GM18868 (cell line): ENCODE data around the gene CHST7.

Experiments
- ATAC-seq: cut with Tn5 transposase; IDR thresholded peaks from one replicate; pipeline ENCODE4 v1.9.1; 2021; ENCODE audit warnings: mild to moderate bottlenecking, moderate library complexity; ENCODE audit not compliant: unreplicated experiment

Gene CHST7

DNA sequence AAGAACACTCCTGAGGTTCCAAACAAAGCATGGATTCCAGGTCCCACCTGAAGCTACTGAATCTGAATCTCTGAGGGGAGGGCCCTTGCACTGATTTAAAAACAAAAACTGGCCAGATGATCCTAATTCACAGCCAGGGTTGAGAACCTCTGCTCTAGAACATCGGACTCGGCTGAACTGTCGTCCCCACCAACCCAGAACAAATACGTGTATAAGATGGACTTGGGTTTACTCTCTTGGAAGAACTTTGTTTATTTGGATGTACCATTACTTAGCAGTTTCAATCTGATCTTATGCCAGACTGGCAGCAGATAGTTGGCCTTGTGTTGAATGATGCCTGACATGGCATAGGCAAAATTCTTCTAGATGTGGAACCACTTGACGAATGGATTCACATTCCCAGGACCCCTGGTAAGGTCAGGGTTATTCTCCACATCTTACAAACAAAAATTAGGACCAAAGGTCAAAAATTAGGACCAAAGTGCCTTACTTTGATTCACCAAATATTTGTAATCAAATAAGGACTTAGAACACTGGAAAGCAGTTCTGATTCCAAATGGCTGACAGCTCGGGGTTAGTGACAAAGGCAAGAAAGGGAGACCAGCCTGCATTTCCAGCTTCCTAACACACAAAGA is 29.0 kb downstream of the CHST7 start:
- ATAC-seq, result no peak

DNA sequence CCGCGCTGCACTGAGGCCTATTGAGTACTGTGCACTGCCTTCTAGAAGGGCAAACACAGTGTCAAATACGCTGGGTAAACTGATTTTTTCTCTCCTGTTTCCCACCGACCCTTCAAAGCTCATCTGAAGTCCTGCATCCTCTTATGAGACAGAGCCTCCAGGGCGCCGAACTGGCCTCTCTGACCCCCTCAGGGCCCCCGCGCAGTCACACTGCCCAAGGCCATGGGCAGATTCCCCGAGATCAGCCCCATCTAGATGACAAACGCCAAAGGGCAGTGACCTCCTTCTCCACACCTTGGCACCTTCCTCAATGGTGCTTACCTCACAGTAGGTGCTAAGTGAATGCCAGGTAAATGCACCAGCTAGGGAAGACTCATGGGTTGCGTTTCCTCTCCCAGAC is 34.4 kb downstream of the CHST7 start:
- no peak for ATAC-seq

DNA sequence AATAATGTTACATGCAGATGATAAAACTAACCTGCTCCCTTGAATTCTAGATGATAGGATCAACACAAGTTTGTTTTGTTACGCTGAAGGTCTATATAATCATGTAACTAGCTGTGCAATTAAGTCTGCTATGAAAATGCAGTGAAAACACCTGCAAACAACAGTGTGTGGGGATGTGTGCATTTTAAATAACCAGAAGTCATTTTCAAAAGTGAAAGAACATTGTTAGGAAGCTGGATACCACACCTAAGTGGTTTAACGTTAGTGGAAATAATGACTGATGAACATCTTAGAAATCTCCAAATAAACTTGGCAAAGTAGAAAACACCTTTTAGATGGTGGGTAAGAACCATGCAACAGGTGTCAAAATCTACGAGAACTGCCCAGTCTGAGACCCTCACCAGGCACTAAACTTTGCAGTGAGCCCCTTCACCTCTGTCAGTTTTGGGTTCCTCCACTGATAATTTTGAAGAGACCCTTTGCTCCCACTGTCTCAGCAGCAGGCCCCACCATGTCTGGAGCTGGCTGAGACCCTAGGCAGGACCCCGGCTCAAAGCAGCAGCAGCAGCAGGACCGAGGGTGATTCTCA is 36.6 kb downstream of the CHST7 start:
- ATAC-seq, result no peak

DNA sequence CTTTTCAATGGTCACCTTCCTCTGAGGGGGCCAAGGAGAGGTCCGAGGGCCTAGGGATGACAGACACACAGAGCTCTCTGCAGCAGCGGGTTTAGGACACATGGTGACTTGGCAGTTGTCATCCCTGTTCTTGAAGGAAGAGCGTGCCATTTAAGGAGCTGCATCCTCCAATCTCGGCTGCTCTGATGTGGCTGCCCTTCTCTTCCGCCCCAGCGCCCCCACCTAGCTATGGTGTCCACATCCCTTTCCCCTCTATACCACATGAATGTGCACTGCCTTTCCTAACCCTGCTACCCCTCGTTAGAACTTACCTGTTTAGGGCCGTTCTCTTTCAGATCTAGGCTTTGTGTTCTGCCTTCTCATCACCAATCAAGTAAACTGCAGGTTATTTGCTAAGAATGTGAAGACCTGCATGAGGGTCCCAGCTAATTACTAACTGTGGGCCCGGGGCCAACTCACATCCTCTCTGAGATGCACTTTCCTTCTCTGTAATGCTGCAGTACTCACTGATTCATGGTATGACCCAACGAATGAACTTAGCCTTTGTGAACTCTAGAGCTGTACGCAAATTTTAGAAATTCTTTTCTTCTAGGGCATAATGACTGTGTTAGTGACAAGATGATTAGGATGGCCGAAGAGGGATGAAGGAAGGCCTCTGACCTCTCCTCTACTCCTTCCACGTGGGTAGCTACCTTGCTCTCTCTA is 38.2 kb downstream of the CHST7 start:
- ATAC-seq, result no peak

DNA sequence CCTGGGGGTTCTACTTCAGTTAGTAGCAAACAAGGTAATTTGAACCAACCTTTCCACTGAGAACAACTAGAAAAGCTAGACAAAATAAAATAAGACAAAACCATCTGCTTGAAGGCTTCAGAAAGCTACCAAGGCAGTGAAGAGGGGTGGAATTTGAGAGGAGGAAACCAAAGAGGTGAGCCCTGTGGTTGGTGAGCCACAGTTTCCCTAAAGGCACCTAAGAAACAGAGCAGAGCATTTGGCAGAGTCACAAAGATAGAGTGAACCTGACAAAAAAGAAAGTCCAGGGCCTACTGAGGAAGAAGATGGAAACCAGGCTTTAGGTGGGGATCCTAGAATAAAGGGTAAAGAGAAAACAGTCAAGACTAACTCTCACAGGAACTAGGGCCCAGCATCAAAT is 44.3 kb downstream of the CHST7 start:
- no peak for ATAC-seq

DNA sequence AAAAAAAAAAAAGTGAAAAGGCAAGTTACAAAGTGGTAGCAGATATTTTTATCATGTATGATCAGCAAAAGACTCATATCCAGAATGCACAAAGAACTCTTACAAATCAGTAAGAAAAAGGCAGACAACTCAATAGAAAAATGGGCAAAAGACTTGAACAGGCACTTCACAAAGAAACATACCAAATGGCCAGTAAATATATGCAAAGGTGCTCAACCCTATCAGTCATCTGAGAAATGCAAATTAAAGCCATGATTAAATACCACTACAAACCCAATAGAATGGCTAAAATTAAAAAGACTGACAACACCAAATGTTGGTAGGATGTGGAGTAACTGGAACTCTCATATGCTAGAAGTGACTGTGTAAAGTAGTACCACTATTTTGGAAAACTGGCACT is 45.4 kb downstream of the CHST7 start:
- ATAC-seq, result no peak

DNA sequence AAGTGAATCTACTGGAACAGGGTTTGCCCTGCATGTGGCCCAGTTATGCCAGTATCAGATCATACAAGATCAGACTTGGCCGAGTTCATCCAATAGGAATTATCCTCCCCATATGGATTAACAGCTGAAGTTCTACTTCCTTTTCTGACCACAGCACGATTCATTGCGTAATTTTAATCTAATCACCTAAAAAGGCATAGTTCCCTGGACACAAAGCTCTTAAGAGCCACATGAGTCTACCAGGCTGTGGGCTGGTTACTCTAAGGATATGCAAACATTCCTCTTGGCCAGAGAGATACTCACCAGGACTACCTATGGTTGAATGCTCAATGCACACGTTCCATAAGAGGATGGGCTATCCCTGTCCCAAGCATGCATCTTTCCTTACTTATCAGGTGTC is 46.9 kb downstream of the CHST7 start:
- ATAC-seq, result no peak

DNA sequence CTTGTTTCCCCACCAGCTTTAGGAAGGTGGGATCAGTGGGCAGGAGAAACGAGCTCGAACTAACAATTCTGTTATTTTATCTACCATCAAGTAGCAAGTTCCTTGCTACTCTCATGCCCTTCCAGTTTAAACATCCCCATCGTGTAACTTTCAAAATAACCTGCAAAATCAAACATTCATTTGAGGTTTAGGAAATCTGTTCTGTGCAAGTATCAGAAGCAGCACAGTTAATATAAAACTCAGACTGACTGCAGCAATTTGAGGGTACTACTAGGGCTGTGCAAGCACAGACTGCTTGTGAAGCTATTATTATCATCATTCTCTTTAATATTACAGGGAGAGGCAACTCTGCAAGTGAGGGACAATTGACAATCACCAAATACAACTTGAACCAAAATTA is 48.0 kb downstream of the CHST7 start:
- ATAC-seq, result no peak

DNA sequence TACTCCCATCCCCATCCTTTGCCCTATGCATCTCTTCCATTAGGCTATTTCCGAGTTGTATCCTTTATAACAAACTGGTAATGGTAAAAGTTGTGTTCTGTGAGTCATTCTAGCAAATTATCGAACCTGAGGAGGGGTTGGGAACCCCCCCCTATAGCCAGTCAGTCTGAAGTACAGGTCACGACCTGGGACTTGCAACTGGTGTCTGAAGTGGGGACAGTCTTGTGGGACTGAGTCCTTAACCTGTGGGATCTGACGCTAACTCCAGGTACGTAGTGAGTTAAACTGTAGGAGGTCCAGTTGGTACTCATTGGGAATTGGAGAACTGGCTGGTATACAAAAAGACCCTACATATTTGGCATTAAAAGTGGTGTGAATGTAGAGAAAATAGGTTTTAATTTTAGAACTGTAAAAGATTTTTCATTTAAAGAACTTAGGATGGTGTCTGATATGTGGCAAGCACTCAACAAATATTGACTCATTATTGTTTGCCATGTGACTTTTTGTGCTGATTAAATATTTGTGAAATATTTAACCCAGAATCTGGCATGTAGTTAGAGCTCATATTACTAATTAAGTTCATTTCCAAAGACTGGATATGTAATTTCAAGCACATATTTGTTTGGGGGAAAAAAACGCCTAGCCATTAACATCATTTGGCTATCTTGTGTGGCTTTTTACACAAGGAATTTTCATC is 50.7 kb downstream of the CHST7 start:
- ATAC-seq, result no peak

DNA sequence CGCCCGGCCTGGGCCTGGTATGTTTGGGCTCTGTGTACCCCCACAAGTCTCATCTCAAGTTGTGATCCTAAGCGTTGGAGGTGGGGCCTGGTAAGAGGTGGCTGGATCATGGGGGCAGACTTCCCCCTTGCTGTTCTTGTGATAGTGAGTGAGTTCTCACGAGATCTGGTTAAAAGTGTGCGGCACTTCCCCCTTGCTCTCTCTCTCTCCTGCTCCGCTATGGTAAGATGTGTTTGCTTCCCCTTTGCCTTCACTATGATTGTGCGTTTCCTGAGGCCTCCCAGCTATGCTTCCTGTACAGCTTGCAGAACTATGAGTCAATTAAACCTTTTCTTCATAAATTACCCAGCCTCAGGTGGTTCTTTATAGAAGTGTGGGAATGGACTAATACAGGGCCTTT is 53.0 kb downstream of the CHST7 start:
- ATAC-seq, result no peak

DNA sequence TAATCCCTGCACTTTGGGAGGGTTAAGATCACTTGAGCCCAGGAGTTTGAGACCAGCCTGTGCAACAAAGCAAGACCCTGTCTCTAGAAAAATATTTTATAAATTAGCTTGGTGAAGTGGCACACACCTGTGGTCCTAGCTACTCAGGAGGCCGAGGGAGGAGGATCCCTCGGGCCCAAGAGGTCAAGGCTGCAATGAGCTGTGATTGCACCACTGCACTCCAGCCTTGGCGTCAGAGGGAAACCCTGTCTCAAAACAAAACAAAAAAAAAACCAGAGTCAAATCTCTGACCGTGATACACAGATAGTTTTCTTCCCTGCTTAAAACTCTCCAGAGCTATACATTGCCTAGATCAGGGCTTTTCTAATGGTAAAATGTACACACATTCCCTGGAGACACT is 53.5 kb downstream of the CHST7 start:
- ATAC-seq, result no peak

DNA sequence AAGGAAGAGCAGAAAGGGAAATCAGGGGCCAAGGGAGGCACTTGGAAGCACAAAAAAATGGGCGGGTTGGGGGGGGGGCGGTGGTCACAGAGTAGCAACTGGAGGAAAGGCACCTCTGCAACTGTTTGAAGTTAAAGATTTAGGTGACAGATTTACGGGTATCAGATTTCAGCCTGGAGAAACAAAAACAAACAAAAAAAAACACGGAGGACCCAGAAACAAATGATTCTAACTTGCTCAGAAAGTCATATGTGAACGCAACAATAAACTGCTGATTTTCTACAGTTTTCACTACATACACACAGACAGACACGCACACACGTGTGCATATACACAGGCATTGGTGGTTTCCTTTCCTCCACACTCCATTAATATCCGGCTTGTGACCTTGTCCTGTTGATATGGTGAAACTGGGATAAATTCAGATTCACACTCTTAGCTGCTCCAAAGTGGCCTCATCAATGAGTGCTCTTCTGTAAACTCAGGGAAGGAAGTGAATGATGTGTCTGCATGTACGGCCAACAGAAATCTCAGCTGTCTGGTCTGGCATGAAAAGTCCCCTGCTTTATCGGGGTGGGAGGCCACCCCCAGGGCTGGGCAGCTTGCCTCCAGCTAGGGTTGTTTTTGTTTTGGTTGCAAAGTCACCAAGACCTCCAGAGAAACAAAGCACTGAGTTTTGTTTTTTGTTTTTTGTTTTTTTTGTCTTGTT is 54.3 kb downstream of the CHST7 start:
- ATAC-seq, result peak; percentile 7

DNA sequence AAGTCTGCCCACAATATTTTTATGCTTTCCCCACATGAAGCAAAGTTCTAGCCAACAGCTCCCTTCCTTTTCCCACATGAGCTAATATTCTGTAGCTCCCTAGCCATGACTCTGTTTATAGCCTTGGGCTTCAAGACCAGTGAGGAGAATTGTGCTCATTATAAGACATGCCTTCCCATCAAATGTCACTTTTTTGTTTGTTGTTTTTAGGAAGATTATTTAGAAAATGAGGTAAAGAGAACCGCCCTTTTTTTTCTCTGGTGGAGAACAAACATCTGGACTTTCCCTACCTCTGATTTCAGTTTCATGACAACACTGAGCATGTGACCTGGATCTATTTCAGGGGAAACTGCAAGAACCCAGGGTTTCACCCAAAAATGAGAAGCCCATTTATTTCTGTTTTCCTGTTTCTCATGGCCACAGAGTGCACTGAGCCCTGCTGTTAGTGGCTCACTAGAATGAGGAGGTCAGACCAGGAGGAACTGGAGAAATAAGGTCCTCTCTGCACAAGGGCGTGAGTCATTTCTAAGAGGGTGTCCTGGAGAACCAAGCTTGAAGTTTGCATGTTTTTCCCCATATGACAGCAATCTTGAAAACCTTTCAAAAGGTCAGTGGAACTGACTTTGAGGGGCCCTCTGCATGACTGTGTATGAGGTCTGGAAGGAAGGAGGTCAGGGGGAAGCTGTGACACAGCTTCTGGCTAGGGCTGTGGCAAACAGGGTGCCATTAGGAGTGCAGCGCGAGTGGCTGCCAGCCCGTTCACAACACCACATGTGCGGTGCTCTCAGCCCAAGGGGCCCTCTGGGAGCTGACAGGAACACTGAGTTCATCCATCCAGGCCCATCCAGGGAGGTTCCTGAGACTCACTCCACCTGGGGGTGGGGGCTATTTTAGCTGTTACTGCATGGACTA is 55.2 kb downstream of the CHST7 start:
- ATAC-seq, result peak; percentile 91

DNA sequence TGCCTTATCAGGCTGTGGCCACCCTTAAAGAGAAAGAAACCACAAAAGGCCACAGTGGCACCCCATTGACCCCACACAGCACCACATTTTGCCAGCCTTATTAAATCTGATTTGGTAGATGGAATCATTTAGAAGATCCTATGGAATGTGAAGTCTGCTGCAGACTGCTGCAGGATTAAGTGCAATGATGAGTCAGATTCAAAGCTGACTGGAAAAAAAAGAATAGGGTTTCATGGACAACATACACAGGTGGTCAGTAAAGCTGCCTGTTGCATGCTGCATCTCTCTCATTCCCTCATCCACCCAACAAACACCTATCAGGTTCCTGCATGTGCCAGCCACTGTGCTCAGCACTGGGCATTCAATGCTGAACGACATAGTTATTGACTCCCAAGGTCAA is 56.6 kb downstream of the CHST7 start:
- ATAC-seq, result no peak

DNA sequence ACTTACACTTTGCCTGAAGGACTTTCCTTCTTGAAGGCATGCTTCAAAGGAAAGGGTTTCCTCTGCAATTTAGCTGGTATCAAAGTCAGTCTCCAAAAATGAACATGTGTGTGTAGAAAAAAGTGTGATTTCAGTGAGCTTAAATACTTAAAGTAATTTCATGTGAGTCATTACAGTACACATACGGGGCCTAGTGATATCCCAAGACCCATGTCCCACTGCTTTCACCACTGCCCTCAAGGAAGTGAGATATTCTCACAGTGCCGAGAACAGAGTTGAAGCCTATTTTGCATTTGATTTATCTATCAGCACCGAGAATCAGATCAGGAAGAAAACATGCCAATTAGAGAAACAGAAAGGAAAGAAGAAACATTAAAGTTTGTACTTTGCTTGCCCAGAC is 61.0 kb downstream of the CHST7 start:
- peak; percentile 67 for ATAC-seq

DNA sequence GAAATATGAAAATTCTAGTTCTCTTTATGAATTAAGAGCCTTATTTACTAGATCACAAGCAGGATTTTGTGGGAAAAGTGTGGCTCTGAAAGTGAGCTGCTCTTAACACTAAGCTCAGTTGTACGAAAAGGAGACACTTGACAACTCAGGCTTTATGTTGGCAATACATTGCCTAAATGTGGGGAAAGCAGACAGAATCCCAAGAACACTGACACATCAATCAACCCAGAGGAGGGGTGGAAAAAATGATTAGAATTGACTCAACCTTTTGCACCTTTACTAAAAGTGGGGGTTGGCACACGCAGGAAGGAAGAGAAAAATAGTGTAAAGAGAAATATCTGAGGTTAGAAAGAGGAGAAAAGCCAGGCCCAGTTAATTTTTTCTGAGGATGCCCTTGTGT is 61.6 kb downstream of the CHST7 start:
- no peak for ATAC-seq

DNA sequence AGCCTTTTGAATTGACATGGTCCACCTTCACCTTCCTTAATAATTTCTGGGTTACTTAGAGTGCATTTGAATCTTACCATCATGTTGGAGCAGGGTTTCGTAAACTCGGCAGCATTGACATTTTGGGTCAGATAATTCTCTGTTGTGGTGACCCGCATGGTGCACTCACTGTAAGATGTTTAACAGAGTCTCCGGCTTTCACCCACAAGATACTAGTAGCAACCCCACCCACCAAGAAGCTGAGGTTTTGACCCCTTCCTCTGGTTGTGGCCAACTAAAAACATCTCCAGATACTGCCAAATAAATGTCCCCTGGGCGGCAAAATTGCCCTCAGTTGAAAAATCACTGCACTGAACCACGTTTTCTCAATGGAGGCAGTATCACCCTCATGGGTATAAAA is 62.7 kb downstream of the CHST7 start:
- ATAC-seq, result no peak

DNA sequence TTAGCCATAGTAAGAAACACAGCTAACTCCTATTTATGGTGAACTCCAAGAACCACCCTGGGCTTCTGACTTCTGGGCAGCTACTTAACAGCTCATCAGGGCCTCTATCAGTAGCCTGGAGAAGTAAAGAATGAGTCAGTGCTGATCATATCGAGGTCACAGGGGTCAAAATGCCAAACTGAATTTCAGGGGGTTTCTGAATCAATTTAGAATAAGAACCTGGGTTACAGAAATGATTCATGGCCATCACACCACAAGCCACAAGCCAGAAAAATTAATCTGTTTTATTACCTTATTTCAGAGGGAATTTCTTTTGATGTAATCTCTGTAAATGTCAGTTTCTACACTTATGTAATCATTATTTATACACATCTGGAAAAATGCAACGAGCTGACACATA is 64.4 kb downstream of the CHST7 start:
- peak; percentile 71 for ATAC-seq

DNA sequence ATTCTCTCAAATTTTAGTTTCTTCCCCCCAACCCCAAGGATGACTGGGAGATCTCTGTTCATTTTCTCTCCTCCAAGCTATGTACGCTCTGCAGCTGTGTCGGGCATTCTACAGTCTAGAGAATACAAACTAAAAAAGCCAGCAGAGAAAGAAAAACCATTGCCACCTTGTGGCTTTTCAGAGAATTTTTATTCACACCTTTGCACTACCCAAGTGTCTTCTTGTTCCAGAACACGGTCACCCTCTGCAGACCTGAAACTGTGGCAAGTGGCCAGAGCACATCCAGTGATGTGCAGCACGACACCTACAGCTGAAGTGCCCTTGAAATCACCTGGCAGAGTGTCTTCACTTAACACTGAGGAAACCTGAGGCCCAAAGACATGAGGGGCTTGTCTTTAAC is 68.6 kb downstream of the CHST7 start:
- no peak for ATAC-seq

DNA sequence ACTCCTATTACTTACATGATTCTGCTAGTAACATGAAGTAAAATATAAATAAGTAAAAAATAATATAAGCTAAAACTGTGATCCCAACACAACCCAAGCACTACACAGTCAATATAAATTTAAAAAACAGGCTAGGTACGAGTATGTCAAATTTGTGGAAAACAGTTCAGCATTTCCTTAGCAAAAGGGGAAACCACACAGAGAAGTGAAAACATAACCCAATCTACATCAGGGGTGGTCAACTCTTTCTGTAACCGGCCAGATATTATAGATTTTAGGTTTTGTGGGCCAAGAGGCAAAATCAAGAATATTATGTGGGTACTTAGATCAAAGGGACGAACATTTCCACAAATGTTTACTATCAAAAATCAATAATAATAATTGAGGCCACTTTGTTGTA is 70.1 kb downstream of the CHST7 start:
- peak; percentile 40 for ATAC-seq
